ENCODE measurements around the gene REEP5. TPM values are rescaled to one million over a fixed set of nuclear protein-coding genes. Genes with fewer than 3 reads are reported as not detected.

Gene REEP5
- total and polyA plus RNA-seq, 9 of the 15 experiments (the other 6 are each of a cell fraction or from before 2014, with no cell fraction given): 14.7 to 102 (median 36.0) TPM

- DNase-seq (ENCODE audit: extremely low read depth in 1 of 4, low spot score in 3 of 4): no peak
- no peak overlapping the region for H3K27ac ChIP-seq (ENCODE audit: extremely low read depth, low read depth, low read length)
- in situ Hi-C loops (cut with MboI): no loop called here
- H3K4me3 ChIP-seq: no peak overlapping the region
- peaks cover 0 to 16% of the 10 kb centered on the region in 2 experiments; a peak in 3 of 5 replicates for H3K4me1 ChIP-seq (replicated peaks in 1 of 2; ENCODE audit: control insufficient read depth in 2 of 2, insufficient read depth in 2 of 2, low read length in 2 of 2)
- TSS peak; percentile 58 for BruUV-seq (replicated peaks)
- ChIA-PET CTCF (ENCODE audit: low intra/inter-chr PET ratio) (no interaction called here), POLR2A (interaction anchor here (0.6 to 0.9 kb wide), 3 partner anchors 11 to 17 kb away, joined by 3 read pairs; partner anchors contain the start of gene SRP19)
- no peaks in the 10 kb centered on the region for H3K27me3 ChIP-seq (ENCODE audit: control insufficient read depth in 2 of 2, insufficient read depth in 2 of 2, low read length in 2 of 2)
- peaks cover 5% of the 10 kb centered on the region for H4K20me1 ChIP-seq (replicated peaks; ENCODE audit: control insufficient read depth, insufficient read depth, low read length)
- ATAC-seq: no peak
- no peak overlapping the region for H3K9ac ChIP-seq (ENCODE audit: insufficient read depth in 1 of 2, low read depth in 2 of 2, low read length in 2 of 2)
- 77% methylated on average over 4 of the region's 4 CpGs for WGBS (ENCODE audit: insufficient coverage, low coverage, missing lambda C conversion rate)
- peaks cover 3% of the 10 kb centered on the region; the same call in 1 of the 3 replicates for H3K79me2 ChIP-seq (ENCODE audit: control insufficient read depth, insufficient read depth, low read length)
- H3K4me2 ChIP-seq (ENCODE audit: insufficient read depth, low read length): no peak overlapping the region
- no peaks in the 10 kb centered on the region for H3K9me3 ChIP-seq (replicated peaks; ENCODE audit: control insufficient read depth, insufficient read depth, low read depth, low read length)
- no peak for FAIRE-seq
- no peak overlapping the region for H2AFZ ChIP-seq (ENCODE audit: low read depth, low read length)
- no peaks in the 10 kb centered on the region for H3K9me1 ChIP-seq (ENCODE audit: control insufficient read depth, insufficient read depth, low read length)
- peaks cover 69% of the 10 kb centered on the region for H3K36me3 ChIP-seq (ENCODE audit: control insufficient read depth, insufficient read depth, low read length)
- intact Hi-C loops (cut with micrococcal nuclease): loop anchor here (5.0 kb wide), 1 partner anchor 39 kb away; no protein-coding TSS in a partner anchor
- no peak for TF ChIP-seq MTF1 (CRISPR knock-in tag; IDR thresholded peaks at IDR 0.05; ENCODE audit: borderline replicate concordance)
- no peak for TF ChIP-seq ARID1B (IDR thresholded peaks at IDR 0.05)
- no peak for TF ChIP-seq ZNF143 (CRISPR knock-in tag; IDR thresholded peaks at IDR 0.05)
- TF ChIP-seq NR0B1 (IDR thresholded peaks at IDR 0.05; ENCODE audit: partially characterized antibody): no peak
- no peak for TF ChIP-seq CTCFL (IDR thresholded peaks at IDR 0.05; ENCODE audit: borderline replicate concordance, insufficient read depth, low read depth, low read length, poor library complexity, severe bottlenecking)
- TF ChIP-seq TCF7 (IDR thresholded peaks at IDR 0.05; ENCODE audit: borderline replicate concordance): no peak
- TF ChIP-seq TAL1 (IDR thresholded peaks at IDR 0.05): no peak
- no peak for TF ChIP-seq FOXK2 (conservative IDR thresholded peaks at IDR 0.05 in 1 of 2, IDR thresholded peaks at IDR 0.05 in 1 of 2; ENCODE audit: low read depth in 2 of 2)
- no peak for TF ChIP-seq SNRNP70 (optimal IDR thresholded peaks at IDR 0.05; ENCODE audit: low read depth, low read length)
- TF ChIP-seq ZNF280B (CRISPR knock-in tag; IDR thresholded peaks at IDR 0.05): no peak
- TF ChIP-seq RCOR1 (IDR thresholded peaks at IDR 0.05; ENCODE audit: borderline replicate concordance in 1 of 2, low read depth in 2 of 2, low read length in 2 of 2): no peak
- TF ChIP-seq U2AF1 (optimal IDR thresholded peaks at IDR 0.05; ENCODE audit: low read depth, low read length): no peak
- no peak for TF ChIP-seq RBM15 (IDR thresholded peaks at IDR 0.05; ENCODE audit: insufficient read depth, low read length)
- TF ChIP-seq ZNF282 (CRISPR knock-in tag; IDR thresholded peaks at IDR 0.05): no peak
- no peak for TF ChIP-seq THRA (IDR thresholded peaks at IDR 0.05)
- no peak for TF ChIP-seq MAFG (tag; conservative IDR thresholded peaks at IDR 0.05)
These were observed 43.9 kb downstream of the REEP5 start for GRCh38 chr5:112878101-112878500.
